ENCODE results near the gene GNB1L. TPM values are rescaled to one million over a fixed set of nuclear protein-coding genes. Genes with fewer than 3 reads are reported as not detected.

Gene GNB1L
- total and polyA plus RNA-seq, 4 donors = 4.5 to 9.3 (median 6.7) TPM

DNA sequence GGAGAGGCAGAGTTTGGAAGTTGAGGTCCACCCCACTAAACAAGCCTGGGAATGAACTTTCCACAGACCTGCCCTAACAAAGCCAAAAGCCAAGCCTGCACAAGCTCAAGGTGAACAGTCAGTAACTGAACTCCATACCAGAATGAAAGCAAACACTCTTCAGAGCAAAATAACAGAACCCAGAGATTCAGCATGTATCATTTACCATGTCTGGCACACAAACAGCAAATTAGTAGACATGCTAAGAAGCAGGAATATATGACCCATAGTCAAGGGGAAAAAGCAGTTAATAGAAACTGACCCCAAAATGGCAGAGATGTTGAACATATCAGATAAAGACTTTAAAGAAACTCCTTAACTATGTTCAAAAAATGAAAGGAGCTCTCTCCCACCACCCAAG is 62.8 kb downstream of the GNB1L start:
- Histone ChIP-seq H3K4me3 (no peak overlapping the region), H3K27me3 (ENCODE audit: control insufficient read depth in 3 of 3, insufficient read depth in 3 of 3, low read length in 2 of 3) (no peaks in the 10 kb centered on the region), H3K4me1 (ENCODE audit: control insufficient read depth in 5 of 5, insufficient read depth in 5 of 5, low read length in 5 of 5) (no peaks in the 10 kb centered on the region), H3K27ac (ENCODE audit: low read depth in 1 of 2, low read length in 1 of 2) (no peak overlapping the region), H3K9me3 (ENCODE audit: control insufficient read depth in 4 of 4, insufficient read depth in 3 of 4, low read length in 3 of 4) (peaks cover 0 to 6% (median 2%) of the 10 kb centered on the region in 4 donors), H3K9ac (ENCODE audit: insufficient read depth in 1 of 2, low read length in 2 of 2) (no peak overlapping the region), H3K36me3 (ENCODE audit: control insufficient read depth in 4 of 4, insufficient read depth in 4 of 4, low read length in 4 of 4) (peaks cover 0 to 4% (median 0%) of the 10 kb centered on the region in 4 donors)
- ATAC-seq (ENCODE audit: insufficient read depth, low FRiP score) = no peak
- no peak for DNase-seq
- TF ChIP-seq, protein P1, sequence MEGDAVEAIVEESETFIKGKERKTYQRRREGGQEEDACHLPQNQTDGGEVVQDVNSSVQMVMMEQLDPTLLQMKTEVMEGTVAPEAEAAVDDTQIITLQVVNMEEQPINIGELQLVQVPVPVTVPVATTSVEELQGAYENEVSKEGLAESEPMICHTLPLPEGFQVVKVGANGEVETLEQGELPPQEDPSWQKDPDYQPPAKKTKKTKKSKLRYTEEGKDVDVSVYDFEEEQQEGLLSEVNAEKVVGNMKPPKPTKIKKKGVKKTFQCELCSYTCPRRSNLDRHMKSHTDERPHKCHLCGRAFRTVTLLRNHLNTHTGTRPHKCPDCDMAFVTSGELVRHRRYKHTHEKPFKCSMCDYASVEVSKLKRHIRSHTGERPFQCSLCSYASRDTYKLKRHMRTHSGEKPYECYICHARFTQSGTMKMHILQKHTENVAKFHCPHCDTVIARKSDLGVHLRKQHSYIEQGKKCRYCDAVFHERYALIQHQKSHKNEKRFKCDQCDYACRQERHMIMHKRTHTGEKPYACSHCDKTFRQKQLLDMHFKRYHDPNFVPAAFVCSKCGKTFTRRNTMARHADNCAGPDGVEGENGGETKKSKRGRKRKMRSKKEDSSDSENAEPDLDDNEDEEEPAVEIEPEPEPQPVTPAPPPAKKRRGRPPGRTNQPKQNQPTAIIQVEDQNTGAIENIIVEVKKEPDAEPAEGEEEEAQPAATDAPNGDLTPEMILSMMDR (IDR thresholded peaks at IDR 0.05; ENCODE audit: control extremely low read depth, extremely low read depth) = no peak

- Histone ChIP-seq H3K9me3 (ENCODE audit: control insufficient read depth in 4 of 4, insufficient read depth in 3 of 4, low read length in 3 of 4) (peaks cover 0 to 6% (median 2%) of the 10 kb centered on the region in 4 donors), H3K9ac (ENCODE audit: insufficient read depth in 1 of 2, low read length in 2 of 2) (no peak overlapping the region), H3K27ac (ENCODE audit: low read depth in 1 of 2, low read length in 1 of 2) (no peak overlapping the region), H3K36me3 (ENCODE audit: control insufficient read depth in 4 of 4, insufficient read depth in 4 of 4, low read length in 4 of 4) (peaks cover 0 to 4% (median 0%) of the 10 kb centered on the region in 4 donors), H3K27me3 (ENCODE audit: control insufficient read depth in 3 of 3, insufficient read depth in 3 of 3, low read length in 2 of 3) (no peaks in the 10 kb centered on the region), H3K4me3 (no peak overlapping the region), H3K4me1 (ENCODE audit: control insufficient read depth in 5 of 5, insufficient read depth in 5 of 5, low read length in 5 of 5) (no peaks in the 10 kb centered on the region)
- no peak for DNase-seq
- no peak for ATAC-seq (ENCODE audit: insufficient read depth, low FRiP score)
- TF ChIP-seq, protein P1 (IDR thresholded peaks at IDR 0.05; ENCODE audit: control extremely low read depth, extremely low read depth) = no peak
These were observed 63.4 kb downstream of the GNB1L start for GRCh38 chr22:19791243-19791642.

DNA sequence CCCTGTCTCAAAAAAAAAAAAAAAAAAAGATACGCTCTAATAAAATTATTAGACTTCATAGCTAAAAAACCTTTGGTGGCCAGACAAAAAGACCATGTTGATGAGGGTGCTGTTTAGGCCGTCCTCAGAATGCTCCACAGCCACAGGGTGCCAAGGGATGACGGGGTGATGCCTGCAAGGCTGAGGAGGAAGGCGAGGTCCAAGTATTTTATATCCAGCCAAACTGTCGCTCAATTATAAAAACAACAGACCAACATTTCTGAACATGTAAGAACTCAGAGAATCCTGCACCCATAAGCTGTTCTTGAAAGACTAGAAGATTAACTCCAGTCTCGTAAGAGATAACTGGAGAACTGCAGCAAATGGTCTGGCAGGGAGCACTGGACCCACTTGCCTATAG is 64.8 kb downstream of the GNB1L start:
- no peaks in the 10 kb centered on the region for H3K27me3 ChIP-seq (ENCODE audit: control insufficient read depth in 3 of 3, insufficient read depth in 3 of 3, low read length in 2 of 3)
- H3K4me3 ChIP-seq = no peak overlapping the region
- H3K9ac ChIP-seq (ENCODE audit: insufficient read depth in 1 of 2, low read length in 2 of 2) = no peak overlapping the region
- TF ChIP-seq, protein P1 (IDR thresholded peaks at IDR 0.05; ENCODE audit: control extremely low read depth, extremely low read depth) = no peak
- ATAC-seq (ENCODE audit: insufficient read depth, low FRiP score) (no peak), DNase-seq (no peak)
- no peaks in the 10 kb centered on the region for H3K4me1 ChIP-seq (ENCODE audit: control insufficient read depth in 5 of 5, insufficient read depth in 5 of 5, low read length in 5 of 5)
- H3K36me3 ChIP-seq (ENCODE audit: control insufficient read depth in 4 of 4, insufficient read depth in 4 of 4, low read length in 4 of 4) = peaks cover 0 to 4% (median 0%) of the 10 kb centered on the region in 4 donors
- H3K9me3 ChIP-seq (ENCODE audit: control insufficient read depth in 4 of 4, insufficient read depth in 3 of 4, low read length in 3 of 4) = peaks cover 0 to 6% (median 2%) of the 10 kb centered on the region in 4 donors
- 86 to 98% methylated on average over 6 of the region's 6 CpGs for WGBS, 2 donors
- H3K27ac ChIP-seq (ENCODE audit: low read depth in 1 of 2, low read length in 1 of 2) = no peak overlapping the region

DNA sequence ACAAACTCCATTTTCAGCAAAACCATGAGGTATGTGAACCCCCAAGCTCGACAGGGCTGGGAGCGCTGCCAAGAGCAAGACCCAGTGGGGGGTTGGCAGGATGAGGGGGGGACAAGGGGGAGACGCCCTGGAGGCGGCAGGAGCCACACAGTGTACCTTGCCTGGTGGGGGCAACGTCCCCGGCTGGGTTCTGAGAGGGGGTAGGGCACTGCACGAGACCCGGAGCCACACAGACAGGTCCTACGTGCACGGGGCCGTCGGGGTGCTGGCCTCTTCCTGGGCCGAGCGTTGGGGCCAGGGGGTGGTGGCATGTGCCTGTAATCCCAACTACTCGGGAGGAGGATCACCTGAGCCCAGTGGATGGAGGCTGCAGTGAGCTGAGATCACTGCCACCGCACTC is 65.3 kb downstream of the GNB1L start:
- H3K4me3 ChIP-seq = no peak overlapping the region
- TF ChIP-seq, protein P1 (IDR thresholded peaks at IDR 0.05; ENCODE audit: control extremely low read depth, extremely low read depth) = no peak
- DNase-seq (no peak), ATAC-seq (ENCODE audit: insufficient read depth, low FRiP score) (no peak)
- H3K36me3 ChIP-seq (ENCODE audit: control insufficient read depth in 4 of 4, insufficient read depth in 4 of 4, low read length in 4 of 4) = peaks cover 0 to 4% (median 0%) of the 10 kb centered on the region in 4 donors
- H3K4me1 ChIP-seq (ENCODE audit: control insufficient read depth in 5 of 5, insufficient read depth in 5 of 5, low read length in 5 of 5) = no peaks in the 10 kb centered on the region
- WGBS, 2 donors = 89 to 95% methylated on average over 14 to 16 of the region's 16 CpGs
- no peak overlapping the region for H3K9ac ChIP-seq (ENCODE audit: insufficient read depth in 1 of 2, low read length in 2 of 2)
- no peaks in the 10 kb centered on the region for H3K27me3 ChIP-seq (ENCODE audit: control insufficient read depth in 3 of 3, insufficient read depth in 3 of 3, low read length in 2 of 3)
- peaks cover 0 to 6% (median 2%) of the 10 kb centered on the region in 4 donors for H3K9me3 ChIP-seq (ENCODE audit: control insufficient read depth in 4 of 4, insufficient read depth in 3 of 4, low read length in 3 of 4)
- H3K27ac ChIP-seq (ENCODE audit: low read depth in 1 of 2, low read length in 1 of 2) = no peak overlapping the region
